Measurements from ENCODE around the gene IGFLR1. TPM values are rescaled to one million over a fixed set of nuclear protein-coding genes. Genes with fewer than 3 reads are reported as not detected.

IGFLR1 gene
- total and polyA plus RNA-seq, 8 donors: 3.6 to 36.8 (median 9.4) TPM

- 87 to 98% (median 96%) methylated on average over 8 to 15 of the region's 15 CpGs for WGBS, 5 donors
- peaks cover 0 to 2% (median 0%) of the 10 kb centered on the region in 3 donors for H3K27me3 ChIP-seq
- H3K27ac ChIP-seq: no peak overlapping the region
- H3K36me3 ChIP-seq: peaks cover 5 to 50% (median 35%) of the 10 kb centered on the region in 4 donors
- H3K4me3 ChIP-seq: no peak overlapping the region
- no peak for TF ChIP-seq POLR2AphosphoS5 (IDR thresholded peaks at IDR 0.05)
- TF ChIP-seq CTCF (IDR thresholded peaks at IDR 0.05): no peak
- TF ChIP-seq EP300 (IDR thresholded peaks at IDR 0.05): no peak
- TF ChIP-seq POLR2A (IDR thresholded peaks at IDR 0.05): no peak
- H3K4me1 ChIP-seq: no peaks in the 10 kb centered on the region
- DNase-seq: no peak
- no peaks in the 10 kb centered on the region for H3K9me3 ChIP-seq
- intact Hi-C loops (cut with DNase I; ENCODE audit: low total_unique reads): no loop called here
These were observed 45.1 kb upstream of the IGFLR1 start for GRCh38 chr19:35787227-35787799.

GRCh38 chr19:35786299-35787160 is 44.3 kb upstream of the IGFLR1 start:
- Histone ChIP-seq H3K4me3 (no peak overlapping the region), H3K27me3 (no peaks in the 10 kb centered on the region), H3K9me3 (no peaks in the 10 kb centered on the region), H3K36me3 (peaks cover 5 to 57% (median 43%) of the 10 kb centered on the region in 4 donors), H3K27ac (no peak overlapping the region), H3K4me1 (no peaks in the 10 kb centered on the region)
- intact Hi-C loops (cut with DNase I; ENCODE audit: low total_unique reads): no loop called here
- 80 to 88% (median 82%) methylated on average over 22 to 31 of the region's 31 CpGs for WGBS, 5 donors
- DNase-seq: no peak
- TF ChIP-seq POLR2AphosphoS5 (IDR thresholded peaks at IDR 0.05) (no peak), CTCF (IDR thresholded peaks at IDR 0.05) (no peak)

- WGBS, 5 donors: 87 to 94% (median 94%) methylated on average over 9 to 10 of the region's 10 CpGs
- Histone ChIP-seq H3K9me3 (no peaks in the 10 kb centered on the region), H3K36me3 (peaks cover 5 to 70% (median 55%) of the 10 kb centered on the region in 4 donors), H3K4me3 (no peak overlapping the region), H3K27ac (no peak overlapping the region), H3K4me1 (no peaks in the 10 kb centered on the region), H3K27me3 (no peaks in the 10 kb centered on the region)
- no peak for TF ChIP-seq EP300 (IDR thresholded peaks at IDR 0.05)
- no peak for TF ChIP-seq POLR2A (IDR thresholded peaks at IDR 0.05)
- TF ChIP-seq POLR2AphosphoS5 (IDR thresholded peaks at IDR 0.05): no peak
- no peak for TF ChIP-seq CTCF (IDR thresholded peaks at IDR 0.05)
- intact Hi-C loops (cut with DNase I; ENCODE audit: low total_unique reads): no loop called here
- DNase-seq: no peak
These were observed 43.0 kb upstream of the IGFLR1 start for GRCh38 chr19:35785339-35785627.

- DNase-seq: no peak
- H3K4me1 ChIP-seq: no peaks in the 10 kb centered on the region
- no peak overlapping the region for H3K27ac ChIP-seq
- TF ChIP-seq EP300 (IDR thresholded peaks at IDR 0.05) (no peak), POLR2A (IDR thresholded peaks at IDR 0.05) (no peak), POLR2AphosphoS5 (IDR thresholded peaks at IDR 0.05) (no peak), CTCF (IDR thresholded peaks at IDR 0.05) (no peak)
- no peaks in the 10 kb centered on the region for H3K27me3 ChIP-seq
- WGBS, 5 donors: 81 to 86% (median 83%) methylated on average over 30 to 45 of the region's 45 CpGs
- H3K36me3 ChIP-seq: peaks cover 5 to 75% (median 61%) of the 10 kb centered on the region in 4 donors
- intact Hi-C loops (cut with DNase I; ENCODE audit: low total_unique reads): no loop called here
- no peak overlapping the region for H3K4me3 ChIP-seq
- no peaks in the 10 kb centered on the region for H3K9me3 ChIP-seq
These were observed 42.5 kb upstream of the IGFLR1 start for GRCh38 chr19:35784503-35785338.
